NCI-H2107 (cell line): ENCODE data around the gene PAPOLA.
"Not testable (repeated sequence)": the region's sequence is repeated elsewhere in the genome, so short reads cannot be mapped to it uniquely, and the experiment has no call there.

Experiments
- DNase-seq: peaks from one replicate; lab custom pipeline; 2025; lab: John Stamatoyannopoulos, UW

Gene PAPOLA

GRCh38 chr14:96501740-96502620 is at the start of gene PAPOLA:
PAPOLA (plus strand) TSS chr14:96502382; CDS start chr14:96502593, 211 bp downstream.
- peak; percentile 97 for DNase-seq

GRCh38 chr14:96452684-96453083 is 49.5 kb upstream of the PAPOLA start:
- DNase-seq, result no peak

- no peak for DNase-seq
Measured at GRCh38 chr14:96455588-96455987, 46.6 kb upstream of the PAPOLA start.

- no peak for DNase-seq
Measured at GRCh38 chr14:96459851-96460250, 42.3 kb upstream of the PAPOLA start.

- DNase-seq, result no peak
Measured at GRCh38 chr14:96461950-96462798, 40.0 kb upstream of the PAPOLA start.

- no peak for DNase-seq
Measured at GRCh38 chr14:96464136-96464535, 38.0 kb upstream of the PAPOLA start.

- DNase-seq, result no peak
Measured at GRCh38 chr14:96466918-96467317, 35.3 kb upstream of the PAPOLA start.

- DNase-seq, result no peak
Measured at GRCh38 chr14:96470331-96470730, 31.9 kb upstream of the PAPOLA start.

GRCh38 chr14:96470967-96471366 is 31.2 kb upstream of the PAPOLA start:
- not testable (repeated sequence) for DNase-seq

- no peak for DNase-seq
Measured at GRCh38 chr14:96478119-96478518, 24.1 kb upstream of the PAPOLA start.

GRCh38 chr14:96479435-96480146 is 22.6 kb upstream of the PAPOLA start:
- no peak for DNase-seq

- no peak for DNase-seq
Measured at GRCh38 chr14:96481731-96482314, 20.4 kb upstream of the PAPOLA start.

- DNase-seq, result no peak
Measured at GRCh38 chr14:96482986-96483385, 19.2 kb upstream of the PAPOLA start.

GRCh38 chr14:96484399-96484798 is 17.8 kb upstream of the PAPOLA start:
- DNase-seq, result no peak

- no peak for DNase-seq
Measured at GRCh38 chr14:96486705-96487104, 15.5 kb upstream of the PAPOLA start.

GRCh38 chr14:96489327-96489726 is 12.9 kb upstream of the PAPOLA start:
- no peak for DNase-seq

- no peak for DNase-seq
Measured at GRCh38 chr14:96493178-96493577, 9.0 kb upstream of the PAPOLA start.

- no peak for DNase-seq
Measured at GRCh38 chr14:96494331-96494730, 7.9 kb upstream of the PAPOLA start.

GRCh38 chr14:96497087-96497486 is 5.1 kb upstream of the PAPOLA start:
- DNase-seq, result no peak

GRCh38 chr14:96497586-96497985 is 4.6 kb upstream of the PAPOLA start:
- no peak for DNase-seq

GRCh38 chr14:96501217-96501739 is 904 bp upstream of the PAPOLA start:
- no peak for DNase-seq
